Lower lobe of right lung (tissue), 2 donors: ENCODE results near the gene PAM16. TPM values are rescaled to one million over a fixed set of nuclear protein-coding genes. Genes with fewer than 3 reads are reported as not detected.

Experiments
- ATAC-seq, 2 donors: fragments of 200-7000 bp; cut with Tn5 transposase; one replicate each; pipeline ENCODE4 v1.9.1; 2020 to 2022; ENCODE audit warnings: mild to moderate bottlenecking in 2 of 2, moderate library complexity in 2 of 2
- DNase-seq: peaks from one replicate; pipeline ENCODE4 v3.0.0-alpha.2; 2020
- H3K27ac ChIP-seq: fragments of 200-600 bp; one replicate; pipeline ENCODE4 v1.8.0; 2022
- H3K27me3 ChIP-seq: fragments of 200-600 bp; one replicate; pipeline ENCODE4 v1.8.0; 2022; ENCODE audit warnings: low read depth
- H3K36me3 ChIP-seq: fragments of 200-600 bp; one replicate; pipeline ENCODE4 v1.8.0; 2022; ENCODE audit warnings: mild to moderate bottlenecking
- H3K4me1 ChIP-seq: fragments of 200-600 bp; one replicate; pipeline ENCODE4 v1.8.0; 2022
- H3K4me3 ChIP-seq: fragments of 200-600 bp; one replicate; pipeline ENCODE4 v1.8.0; 2022; ENCODE audit warnings: mild to moderate bottlenecking
- H3K9me3 ChIP-seq: fragments of 200-600 bp; one replicate; pipeline ENCODE4 v1.8.0; 2022
- CTCF ChIP-seq: fragments of 200-600 bp; IDR thresholded peaks from one replicate; pipeline ENCODE4 v1.8.0; 2022; ENCODE audit warnings: antibody characterized with exemption, mild to moderate bottlenecking
- intact Hi-C: fragments of 100-400 bp; cut with DNase I; formaldehyde crosslinking; loops from one replicate; pipeline ENCODE4 v1.11.0; 2022
- total RNA-seq: library from RNA; stranded (reverse); fragmentation: NEBNext Ultra II Directional; extraction: Animal tissue kit (Norgen Biotek cat#: 25700); gene quantifications from one replicate; pipeline ENCODE4 v1.2.1, GENCODE V29; 2021
- donor health status: DM: no; HTN: yes; CAD: no; lungs with severe emphysema.

The PAM16 gene
- total RNA-seq, 1 donor from 2014 or later: 40.0 TPM

GRCh38 chr16:4360538-4361021, 9.5 kb upstream of the PAM16 start:
- ATAC-seq (peak; percentile 13 to 40), DNase-seq (no peak)
- no peak overlapping the region for H3K4me3 ChIP-seq
- intact Hi-C loops: loop anchor here (5.0 kb wide), 1 partner anchor 42 kb away; no protein-coding TSS in a partner anchor
- H3K4me1 ChIP-seq: peaks cover 6% of the 10 kb centered on the region
- TF ChIP-seq CTCF: no peak
- H3K36me3 ChIP-seq: peaks cover 83% of the 10 kb centered on the region
- H3K27me3 ChIP-seq: no peaks in the 10 kb centered on the region
- no peak overlapping the region for H3K27ac ChIP-seq
- H3K9me3 ChIP-seq: no peaks in the 10 kb centered on the region

DNA sequence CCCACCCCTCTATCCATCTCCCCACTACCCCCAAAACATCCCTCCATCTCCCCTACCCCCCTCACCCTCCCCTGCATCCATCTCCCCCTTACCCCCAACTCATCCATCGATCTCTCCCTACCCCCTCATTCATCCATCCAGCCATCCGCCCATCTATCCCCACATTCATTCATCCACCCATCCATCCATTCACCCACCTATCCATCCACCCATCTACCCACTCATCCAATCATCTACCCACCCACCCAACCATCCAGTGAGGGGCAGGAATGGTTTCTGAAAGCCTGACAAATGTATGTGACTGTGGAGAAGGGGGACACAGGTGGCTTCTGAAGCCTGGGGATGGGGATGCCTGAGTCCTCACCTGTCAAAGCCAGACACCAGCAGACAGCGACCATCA, 8.8 kb upstream of the PAM16 start:
- Histone ChIP-seq H3K36me3 (peaks cover 80% of the 10 kb centered on the region), H3K9me3 (no peaks in the 10 kb centered on the region), H3K27me3 (no peaks in the 10 kb centered on the region), H3K27ac (no peak overlapping the region), H3K4me3 (no peak overlapping the region), H3K4me1 (peaks cover 6% of the 10 kb centered on the region)
- ATAC-seq (no peak), DNase-seq (no peak)
- intact Hi-C loops: loop anchor here (5.0 kb wide), 1 partner anchor 42 kb away; no protein-coding TSS in a partner anchor
- TF ChIP-seq CTCF: no peak

DNA sequence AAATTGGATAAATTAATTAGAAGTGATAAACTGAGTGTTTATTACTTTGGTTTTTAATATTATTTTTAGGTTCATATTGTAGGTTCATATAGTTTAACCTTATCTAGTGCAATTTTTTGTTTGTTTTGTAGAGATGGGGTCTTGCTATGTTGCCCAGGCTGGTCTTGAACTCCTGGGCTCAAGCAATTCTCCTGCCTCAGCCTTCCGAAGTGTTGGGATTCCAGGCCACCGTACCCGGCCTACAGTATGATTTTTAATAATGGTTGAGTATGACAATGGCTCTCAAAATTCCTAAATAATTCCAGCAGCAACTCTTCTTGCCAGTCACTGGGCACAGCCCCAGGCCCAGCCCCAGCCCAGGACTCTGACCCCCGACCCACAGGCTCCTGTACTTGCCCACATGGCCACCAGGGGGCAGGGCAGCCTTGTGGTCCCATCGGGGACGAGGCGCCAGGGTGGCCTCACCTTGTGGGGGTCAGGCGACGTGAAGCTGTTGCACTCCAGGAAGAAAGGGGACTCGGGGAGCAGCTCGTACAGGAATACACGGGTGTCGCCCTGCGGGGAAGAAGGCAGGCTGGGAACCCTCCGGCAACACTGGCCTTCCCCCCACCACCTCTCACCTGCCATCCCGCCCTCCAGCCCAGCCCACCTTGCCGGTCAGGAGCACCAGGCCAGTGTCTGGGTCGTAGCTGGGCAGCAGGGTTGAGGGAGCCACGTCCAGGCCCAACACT, 7.9 kb upstream of the PAM16 start:
- Histone ChIP-seq H3K4me1 (peaks cover 6% of the 10 kb centered on the region), H3K27me3 (no peaks in the 10 kb centered on the region), H3K27ac (no peak overlapping the region), H3K36me3 (peaks cover 76% of the 10 kb centered on the region), H3K4me3 (no peak overlapping the region), H3K9me3 (no peaks in the 10 kb centered on the region)
- peak; percentile 97 for TF ChIP-seq CTCF
- intact Hi-C loops: no loop called here
- peak; percentile 77 to 82 for ATAC-seq
- DNase-seq: peak; percentile 80

DNA sequence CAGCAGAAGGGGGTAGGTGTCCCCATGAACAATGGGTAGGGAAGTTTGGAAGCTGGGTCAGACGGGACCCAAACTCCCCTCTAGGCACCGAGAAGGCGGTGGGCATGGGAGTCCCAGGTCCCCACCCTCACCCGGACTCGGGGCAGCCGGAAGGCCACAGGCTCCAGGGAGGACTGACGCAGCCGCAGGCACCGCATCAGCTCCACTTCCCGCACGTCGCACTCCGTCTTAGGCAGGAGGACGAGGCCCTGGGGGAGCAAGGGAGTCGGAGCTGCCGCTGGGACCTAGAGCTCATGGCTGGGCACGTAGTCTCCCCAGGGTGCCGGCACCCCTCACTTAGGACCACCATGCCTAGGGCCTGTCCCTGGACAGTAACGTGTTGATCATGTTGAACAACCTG, 7.1 kb upstream of the PAM16 start:
- intact Hi-C loops: no loop called here
- TF ChIP-seq CTCF: no peak
- Histone ChIP-seq H3K27me3 (no peaks in the 10 kb centered on the region), H3K4me3 (no peak overlapping the region), H3K4me1 (peaks cover 6% of the 10 kb centered on the region), H3K27ac (no peak overlapping the region), H3K36me3 (peaks cover 70% of the 10 kb centered on the region), H3K9me3 (no peaks in the 10 kb centered on the region)
- no peak for DNase-seq
- no peak for ATAC-seq

GRCh38 chr16:4356820-4357219, 5.7 kb upstream of the PAM16 start:
- H3K4me1 ChIP-seq: peaks cover 6% of the 10 kb centered on the region

More at GRCh38 chr16:4356820-4357219, 5.7 kb upstream of the PAM16 start:
- Histone ChIP-seq H3K4me3 (no peak overlapping the region), H3K9me3 (no peaks in the 10 kb centered on the region), H3K27ac (no peak overlapping the region), H3K27me3 (no peaks in the 10 kb centered on the region), H3K36me3 (peaks cover 56% of the 10 kb centered on the region)
- intact Hi-C loops: no loop called here
- TF ChIP-seq CTCF: no peak
- ATAC-seq (no peak), DNase-seq (no peak)
